GM19351 (cell line): ENCODE measurements around the gene CELF4.

Source experiments
- ATAC-seq: cut with Tn5 transposase; IDR thresholded peaks from one replicate; pipeline ENCODE4 v1.9.1; 2021; ENCODE audit warnings: mild to moderate bottlenecking, moderate library complexity; ENCODE audit not compliant: unreplicated experiment

The CELF4 gene

DNA sequence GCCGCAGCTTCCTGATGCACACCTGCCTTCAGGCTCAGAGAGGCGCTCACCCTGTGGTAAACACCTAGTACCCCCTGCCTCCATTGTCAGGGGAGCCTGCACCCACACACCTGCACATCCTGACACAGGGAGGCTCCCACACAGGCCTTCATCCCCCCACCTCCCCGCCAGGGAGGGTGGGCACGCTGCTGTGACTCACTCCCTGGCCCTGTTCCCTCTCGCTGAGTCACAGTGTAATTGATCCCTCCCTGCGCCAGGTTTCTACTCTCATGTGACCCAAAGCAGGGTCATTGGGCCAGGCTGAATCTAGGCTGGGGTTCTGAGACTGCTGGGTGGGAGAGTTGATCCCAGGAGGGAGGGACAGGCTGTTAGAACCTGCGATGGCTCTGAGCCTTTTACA lies 8.5 kb upstream of the CELF4 start:
- no peak for ATAC-seq

DNA sequence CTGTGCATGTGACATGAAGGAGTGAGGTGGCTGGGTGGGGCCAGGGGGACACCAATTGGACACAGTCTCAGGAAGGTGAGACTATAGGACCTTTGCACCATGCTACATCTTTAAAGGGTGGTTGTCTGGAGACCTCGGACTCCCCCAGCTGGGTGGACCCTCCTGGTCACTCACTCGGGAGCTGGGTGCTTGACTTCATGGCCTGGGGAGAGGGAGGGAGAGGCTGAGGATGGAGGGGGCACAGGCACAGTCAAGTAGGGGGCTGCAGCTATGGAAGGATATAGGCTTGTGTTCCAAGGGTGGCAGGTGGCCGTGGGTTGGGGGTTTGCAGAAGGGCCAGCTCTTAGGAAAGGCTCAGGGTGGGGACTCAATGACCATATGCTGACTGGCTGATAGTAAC lies 7.1 kb upstream of the CELF4 start:
- ATAC-seq = no peak

DNA sequence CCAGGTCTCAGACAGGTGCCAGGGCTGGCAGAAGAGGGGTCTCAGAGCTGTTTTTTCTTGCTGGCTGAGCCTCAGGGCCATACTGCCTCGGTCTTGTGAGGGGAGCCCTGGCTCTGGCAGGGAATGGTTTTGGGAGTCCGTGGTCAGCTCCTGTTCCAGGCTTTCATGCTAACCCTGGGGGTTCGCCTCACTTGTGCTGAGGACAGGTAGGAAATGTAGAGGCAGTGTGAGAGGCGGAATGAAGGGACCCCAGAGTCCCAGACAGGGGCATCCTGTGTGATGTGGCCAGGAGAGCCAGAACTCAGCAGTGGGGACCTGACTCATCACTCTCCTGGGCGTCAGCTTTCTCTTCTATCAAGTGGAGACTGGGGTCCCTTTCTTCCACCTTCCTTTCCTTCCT lies 5.7 kb upstream of the CELF4 start:
- no peak for ATAC-seq

DNA sequence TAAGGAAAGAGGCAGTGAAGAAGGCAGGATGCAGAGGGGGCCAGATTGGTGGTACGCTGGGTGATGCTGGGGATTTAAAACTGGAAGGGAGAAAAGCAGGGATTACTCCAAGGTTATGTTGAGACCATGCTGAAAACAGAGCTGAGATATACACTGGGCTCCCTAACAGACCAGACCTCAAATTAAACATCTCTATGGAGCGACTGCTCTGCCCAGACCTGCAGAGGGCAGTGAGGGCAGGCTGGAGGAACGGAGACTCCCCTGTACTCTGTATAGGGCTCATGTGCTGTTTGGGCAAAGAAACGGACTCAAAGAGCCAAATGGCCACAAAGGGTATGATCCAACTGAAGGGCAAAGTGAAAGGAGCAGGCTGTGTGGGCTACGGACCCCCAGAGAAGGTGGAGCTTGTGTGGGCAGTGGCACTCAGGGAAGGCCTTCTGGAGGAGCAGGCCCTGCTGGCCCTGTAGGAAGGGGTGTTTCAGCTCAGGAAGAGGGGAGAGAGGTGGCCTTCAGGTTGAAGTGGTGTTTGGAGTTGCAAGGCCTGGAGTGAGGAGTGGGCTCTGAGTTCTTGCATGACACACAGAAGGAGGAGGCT lies 4.8 kb upstream of the CELF4 start:
- ATAC-seq = no peak

DNA sequence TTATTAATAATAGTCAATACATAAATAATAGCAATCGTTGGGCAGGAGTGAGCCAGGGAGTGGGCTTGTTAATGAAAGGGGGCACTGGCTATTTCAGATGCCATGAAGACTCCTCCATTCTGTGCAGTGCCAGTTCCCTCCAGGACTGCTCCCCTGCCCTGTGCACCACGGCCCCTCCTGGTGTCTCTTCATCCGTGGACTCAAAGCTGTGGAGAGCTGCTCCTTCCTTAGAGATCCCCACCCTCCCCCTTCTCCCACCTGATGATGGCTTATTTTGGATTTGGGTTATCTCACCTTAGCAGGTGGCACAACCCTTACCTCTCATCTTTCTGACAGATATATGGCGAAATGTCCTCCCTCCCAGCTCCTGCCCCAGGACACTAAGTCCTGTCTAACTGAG lies 3.1 kb upstream of the CELF4 start:
- ATAC-seq = no peak

DNA sequence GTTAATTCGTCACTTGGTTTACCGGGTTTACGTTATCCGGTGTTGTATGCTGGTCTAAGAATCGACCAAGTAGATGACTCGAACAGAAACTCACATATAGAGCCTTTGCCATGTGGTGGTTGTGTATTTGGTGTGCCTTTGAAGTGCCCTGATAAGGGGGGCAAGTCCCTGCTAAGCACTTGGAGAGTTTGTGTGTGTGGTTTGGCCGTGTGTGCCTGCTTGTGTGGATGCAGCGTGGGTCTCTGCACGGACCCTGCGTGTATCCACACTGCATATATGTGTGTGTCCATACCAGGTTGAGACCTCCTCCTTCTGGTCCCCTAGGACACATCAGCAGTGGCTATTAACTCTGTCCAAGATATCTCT lies 2.4 kb upstream of the CELF4 start:
- no peak for ATAC-seq

DNA sequence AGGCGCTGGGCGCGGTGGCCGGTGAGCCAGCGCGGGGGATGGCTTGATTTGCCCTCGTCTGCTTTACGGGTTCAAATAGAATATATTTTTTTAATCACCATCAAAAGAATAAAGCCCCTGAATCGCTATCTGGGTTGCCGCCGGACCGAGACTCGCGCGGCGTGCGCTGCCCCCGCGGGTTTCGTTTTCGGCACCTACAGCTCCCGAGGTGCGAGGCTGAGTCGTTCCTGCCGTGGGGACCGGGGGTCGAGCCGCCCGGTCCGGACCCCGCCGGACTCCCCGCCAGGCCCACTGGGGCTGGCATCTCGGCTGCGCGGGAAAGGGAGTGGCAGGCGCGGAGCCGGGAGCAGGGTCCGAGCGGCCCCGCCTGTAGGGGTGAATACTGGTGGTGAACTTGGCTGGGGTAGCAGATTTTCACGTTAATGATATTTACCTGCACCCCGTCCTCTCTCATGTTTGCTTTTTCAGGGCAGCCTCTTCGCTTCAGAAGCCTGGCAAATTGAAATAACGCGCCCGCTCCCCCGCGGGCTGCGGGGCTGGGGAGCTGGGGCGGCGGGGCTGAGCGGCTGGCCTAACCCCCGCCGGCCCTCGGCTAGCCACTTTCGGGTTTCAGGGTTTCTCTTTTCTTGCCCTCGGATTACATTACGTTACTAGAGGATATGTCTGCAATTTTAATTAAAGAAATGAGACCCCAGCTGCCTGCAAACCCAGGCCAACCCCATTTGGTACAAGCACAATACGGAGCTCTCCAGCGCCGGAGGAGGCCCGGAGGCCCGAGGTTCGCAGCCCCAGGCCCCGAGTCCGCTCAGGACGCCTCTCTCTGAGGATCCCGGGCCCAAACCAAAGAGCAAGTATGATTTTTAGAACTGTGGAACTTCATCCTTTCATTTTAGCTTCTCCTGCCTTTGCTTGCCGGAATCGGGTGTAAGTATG lies 1.7 kb upstream of the CELF4 start:
- no peak for ATAC-seq

DNA sequence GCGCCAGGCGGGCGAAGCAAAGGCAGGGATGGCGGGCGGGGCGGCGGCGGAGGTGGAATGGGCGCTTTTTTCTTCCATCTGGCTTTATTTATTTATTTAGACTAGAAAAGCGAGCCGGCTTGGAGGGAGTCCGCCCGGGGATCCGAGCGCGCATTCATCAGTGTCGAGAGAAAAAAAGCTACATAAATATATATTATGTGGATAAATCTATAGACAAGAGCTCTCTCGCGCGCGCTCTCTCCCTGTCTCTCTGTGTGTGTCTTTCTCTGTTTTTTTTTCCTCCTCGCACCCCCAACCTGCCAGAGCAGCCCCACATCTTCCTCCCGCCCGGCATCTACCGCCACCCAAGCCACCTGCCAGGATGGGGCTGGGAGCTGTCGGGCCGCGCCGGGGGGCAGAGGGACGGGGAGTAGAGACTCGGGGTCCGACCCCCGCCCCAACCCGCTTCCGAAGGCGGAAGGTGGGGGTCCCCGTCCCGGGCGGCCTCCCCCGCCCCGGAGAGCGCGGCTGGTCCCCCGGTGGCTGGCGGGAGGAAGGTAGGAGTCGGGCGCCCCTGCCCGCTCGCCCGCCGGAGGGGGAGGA lies 972 bp upstream of the CELF4 start:
- ATAC-seq = no peak

DNA sequence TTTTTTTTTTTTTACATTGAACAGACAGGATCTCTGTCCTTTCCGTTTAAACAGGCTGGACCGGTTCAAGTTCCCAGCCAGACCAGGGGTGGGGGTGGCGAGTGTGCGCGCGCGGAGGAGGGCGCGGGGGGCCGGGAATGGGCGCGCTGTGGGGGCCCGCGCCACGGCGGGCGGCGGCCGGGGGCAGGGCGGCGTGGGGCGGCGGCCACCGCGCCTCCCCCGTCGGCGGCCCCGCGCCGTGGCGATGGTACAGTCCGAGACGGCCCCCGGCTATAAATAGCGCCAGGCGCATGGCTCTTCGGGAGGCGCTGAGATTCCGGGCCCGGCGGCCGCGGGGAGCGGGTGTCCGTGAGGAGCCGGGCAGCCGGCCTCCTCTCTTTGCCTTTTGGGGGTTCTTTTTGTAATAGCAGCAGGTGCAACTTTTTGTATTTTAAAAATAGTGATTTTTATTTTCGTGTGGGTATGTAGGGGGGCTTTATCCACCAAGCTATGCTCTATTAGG lies 430 bp upstream of the CELF4 start:
- no peak for ATAC-seq

DNA sequence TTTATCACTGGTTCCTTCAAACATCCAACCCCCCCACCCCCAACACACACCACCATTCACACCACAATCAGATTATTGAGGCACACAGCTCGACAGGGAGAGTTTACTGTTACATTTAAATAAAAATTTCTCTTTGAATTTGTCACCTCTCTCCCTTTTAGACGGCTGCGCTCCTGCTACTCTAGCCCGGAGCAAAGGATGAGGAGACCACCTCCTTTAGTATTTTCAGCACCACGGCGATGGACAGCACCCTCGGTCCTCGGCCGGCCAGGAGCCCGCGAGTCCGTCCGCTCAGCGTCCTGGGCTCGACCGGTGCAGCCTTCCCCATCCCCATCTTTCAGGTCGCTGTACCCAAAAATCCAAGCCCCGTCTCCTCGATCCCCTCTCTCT lies 892 bp downstream of the CELF4 start:
- ATAC-seq = no peak

DNA sequence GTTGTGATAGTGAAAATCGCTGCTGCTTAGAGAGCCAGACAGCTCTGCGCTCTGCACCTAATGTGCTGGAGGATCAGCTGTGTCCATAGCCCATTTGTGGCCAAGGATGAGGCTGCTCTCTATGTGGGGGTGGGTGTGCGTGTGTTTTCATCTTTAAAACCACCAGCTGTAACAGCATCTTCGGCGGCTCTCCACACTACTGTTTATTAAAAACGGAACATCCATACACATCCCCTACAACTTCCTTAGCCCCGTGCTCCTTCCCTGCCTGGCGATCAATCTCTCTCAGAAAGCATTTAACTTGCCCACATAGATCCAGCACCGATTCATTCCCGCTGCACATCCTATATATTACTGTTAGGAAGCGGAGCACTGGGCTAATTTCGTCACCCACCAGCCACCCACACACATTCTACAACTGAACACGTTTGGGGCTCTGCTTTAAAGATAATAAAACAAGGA lies 1.6 kb downstream of the CELF4 start:
- no peak for ATAC-seq

DNA sequence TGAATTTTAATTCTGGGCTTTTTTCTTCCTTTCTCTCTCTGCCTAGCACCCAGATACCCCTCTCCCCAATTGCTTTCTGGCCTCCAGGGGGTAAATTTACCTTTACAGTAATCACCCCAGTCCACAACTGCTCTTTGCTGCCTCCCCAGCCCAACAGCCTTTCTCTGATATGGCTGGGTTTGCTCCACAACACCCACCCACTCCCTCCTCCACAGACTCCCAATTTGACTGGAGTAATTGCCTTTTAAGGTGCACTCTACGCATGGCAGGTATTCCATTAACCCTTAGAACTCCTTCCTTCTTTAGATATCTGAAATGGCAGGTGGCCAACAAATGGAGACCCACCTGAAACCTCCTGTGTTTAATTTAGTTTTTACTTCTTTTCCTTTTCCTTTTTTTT lies 3.6 kb downstream of the CELF4 start:
- ATAC-seq = no peak

DNA sequence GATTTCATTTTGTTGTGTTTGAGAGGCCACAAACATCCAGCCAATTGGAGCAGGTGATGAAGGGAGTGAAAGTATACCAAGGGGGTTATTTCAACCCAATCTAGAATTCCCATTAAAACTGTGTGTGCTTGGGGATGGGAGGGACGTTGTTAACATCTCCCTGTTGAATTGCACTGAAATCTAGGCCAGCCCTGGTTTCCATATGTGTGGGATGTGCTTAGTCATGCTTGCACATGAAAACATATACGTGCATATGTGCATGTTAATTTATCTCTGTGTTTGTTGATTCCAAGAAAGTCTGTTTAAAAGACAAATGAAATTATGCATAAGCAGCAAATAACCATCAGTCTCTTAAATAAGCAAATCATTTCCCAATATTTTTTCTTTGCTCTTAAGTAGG lies 5.6 kb downstream of the CELF4 start:
- ATAC-seq = no peak

DNA sequence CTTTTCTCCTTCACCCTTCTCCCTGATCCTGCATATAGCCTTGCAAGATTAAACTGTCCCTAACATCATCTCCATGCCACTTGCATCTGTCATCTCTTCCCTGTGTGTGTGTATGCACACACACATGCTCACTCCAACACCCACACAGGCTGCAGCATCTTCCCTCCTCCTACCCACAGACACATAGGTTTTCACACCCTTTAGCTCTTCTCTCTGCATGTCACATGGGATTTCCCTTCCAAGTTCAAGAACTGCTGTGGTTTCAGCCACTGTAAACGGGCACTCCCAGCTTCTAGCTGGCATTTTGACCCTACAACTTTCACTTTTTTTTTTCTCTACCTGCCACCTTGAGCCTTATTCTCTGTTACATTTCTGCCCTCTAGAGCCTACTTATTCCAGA lies 6.4 kb downstream of the CELF4 start:
- ATAC-seq = peak; percentile 69

DNA sequence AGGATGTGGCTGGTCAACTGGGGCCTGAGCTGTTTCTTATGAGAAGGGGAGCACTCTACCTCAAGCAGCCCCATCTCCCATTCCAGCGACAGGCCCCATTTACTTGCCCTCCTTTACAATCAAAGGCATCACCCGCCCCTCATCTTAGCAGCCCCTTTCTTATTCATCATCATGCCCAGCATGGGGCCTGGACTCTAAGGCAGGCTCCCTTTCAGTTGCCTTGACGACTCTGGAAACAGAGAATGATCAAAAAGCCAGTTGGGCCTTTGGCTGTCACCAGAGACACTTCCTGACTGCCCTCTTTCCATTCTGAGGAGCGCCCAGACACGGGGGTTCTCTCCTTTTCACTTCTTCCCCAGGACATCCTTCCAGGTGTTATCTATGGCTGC lies 11.2 kb downstream of the CELF4 start:
- ATAC-seq = no peak

DNA sequence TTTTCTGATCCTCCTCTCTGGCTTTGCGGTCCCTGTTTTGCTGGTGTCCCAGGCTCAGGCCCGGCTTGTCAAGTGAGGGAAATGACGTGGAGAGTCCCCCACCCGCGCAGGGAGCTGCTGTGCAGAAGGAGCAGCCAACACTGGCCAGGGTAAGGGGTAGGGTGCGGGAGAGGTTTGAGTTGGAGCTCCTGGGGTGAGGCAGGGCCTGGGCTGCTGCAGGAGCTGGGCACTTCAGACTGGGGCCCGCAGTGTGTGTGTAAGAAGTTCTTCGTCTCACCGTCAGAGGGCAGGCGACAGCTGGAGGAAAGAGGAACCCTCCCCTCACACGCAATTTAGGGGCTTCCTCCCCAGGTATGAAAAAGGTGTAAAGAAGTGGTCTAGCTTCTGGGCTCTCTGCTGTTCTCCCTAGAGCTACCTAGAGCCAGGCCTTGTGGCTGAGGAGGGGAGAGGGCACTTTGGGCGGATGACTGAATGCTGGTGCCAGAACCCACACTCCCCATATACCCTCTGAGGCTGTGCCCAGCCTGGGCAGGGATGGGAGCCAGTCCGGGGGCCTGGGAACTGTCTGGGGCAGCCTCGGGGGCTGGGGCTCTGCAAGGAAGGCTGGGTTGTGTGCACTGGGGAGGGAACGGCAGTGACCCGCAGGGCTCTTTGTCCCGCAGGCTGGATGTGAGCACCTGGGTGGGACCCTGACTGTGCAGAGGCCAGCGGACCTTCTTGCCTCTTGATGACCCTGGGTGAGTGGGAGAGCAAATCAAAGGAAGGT lies 11.8 kb downstream of the CELF4 start:
- ATAC-seq = peak; percentile 63

DNA sequence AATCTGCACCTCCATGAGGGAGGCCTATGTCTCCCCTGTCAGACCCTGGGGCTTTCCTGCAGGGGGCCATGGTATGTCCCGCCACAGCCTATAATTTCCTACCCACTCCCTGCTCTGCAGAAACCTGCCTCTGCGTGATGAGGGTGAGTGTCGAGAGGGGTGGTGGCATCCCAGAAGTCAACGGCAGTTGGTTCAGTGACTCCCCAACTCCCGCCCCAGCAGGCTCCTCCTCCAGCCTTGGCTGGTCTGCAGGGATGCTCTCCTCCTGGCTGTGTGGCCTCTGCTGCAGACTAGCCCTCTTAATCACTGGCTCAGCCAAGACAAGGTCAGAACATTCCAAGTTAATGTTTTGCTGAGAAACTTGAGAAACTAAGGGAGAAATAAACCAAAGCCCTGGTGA lies 13.3 kb downstream of the CELF4 start:
- ATAC-seq = no peak

DNA sequence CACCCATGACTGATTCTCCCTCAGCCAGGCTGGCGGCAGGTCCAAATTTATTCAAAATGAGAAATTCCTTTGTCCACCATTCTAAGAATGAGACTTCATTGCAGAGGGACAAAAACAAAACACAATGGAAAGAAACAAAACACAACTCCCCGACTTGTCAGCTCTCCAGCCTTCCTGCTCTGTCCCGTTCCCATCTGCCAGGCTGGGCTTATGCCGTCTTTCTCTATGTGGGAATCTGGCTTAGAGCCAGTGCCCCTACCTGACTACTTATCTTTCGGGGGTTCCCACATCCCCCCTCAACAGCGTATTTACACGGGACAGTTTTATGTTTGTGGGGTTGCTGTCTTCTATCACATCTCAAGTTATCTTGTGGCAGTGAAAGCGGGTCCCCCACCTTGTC lies 13.8 kb downstream of the CELF4 start:
- no peak for ATAC-seq

DNA sequence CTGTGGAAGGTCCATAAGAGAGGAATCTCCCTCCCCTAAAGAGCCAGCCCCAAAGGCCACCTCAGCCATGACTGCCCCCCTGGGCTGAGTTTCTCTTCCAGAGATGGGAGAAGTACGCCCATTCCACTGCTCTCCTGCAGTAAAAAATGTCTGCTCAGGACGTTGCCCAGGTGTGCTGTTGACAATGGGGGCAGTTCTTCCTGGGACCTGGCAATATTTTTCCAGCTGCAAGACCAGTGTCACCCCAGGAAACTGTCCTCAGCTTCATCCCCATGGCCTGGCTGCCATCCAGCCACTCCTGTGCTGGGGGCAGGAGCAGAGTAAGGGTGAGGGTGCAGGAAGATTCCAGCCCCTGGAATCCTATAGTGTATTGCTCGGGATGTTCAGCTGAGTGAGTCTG lies 14.3 kb downstream of the CELF4 start:
- no peak for ATAC-seq

DNA sequence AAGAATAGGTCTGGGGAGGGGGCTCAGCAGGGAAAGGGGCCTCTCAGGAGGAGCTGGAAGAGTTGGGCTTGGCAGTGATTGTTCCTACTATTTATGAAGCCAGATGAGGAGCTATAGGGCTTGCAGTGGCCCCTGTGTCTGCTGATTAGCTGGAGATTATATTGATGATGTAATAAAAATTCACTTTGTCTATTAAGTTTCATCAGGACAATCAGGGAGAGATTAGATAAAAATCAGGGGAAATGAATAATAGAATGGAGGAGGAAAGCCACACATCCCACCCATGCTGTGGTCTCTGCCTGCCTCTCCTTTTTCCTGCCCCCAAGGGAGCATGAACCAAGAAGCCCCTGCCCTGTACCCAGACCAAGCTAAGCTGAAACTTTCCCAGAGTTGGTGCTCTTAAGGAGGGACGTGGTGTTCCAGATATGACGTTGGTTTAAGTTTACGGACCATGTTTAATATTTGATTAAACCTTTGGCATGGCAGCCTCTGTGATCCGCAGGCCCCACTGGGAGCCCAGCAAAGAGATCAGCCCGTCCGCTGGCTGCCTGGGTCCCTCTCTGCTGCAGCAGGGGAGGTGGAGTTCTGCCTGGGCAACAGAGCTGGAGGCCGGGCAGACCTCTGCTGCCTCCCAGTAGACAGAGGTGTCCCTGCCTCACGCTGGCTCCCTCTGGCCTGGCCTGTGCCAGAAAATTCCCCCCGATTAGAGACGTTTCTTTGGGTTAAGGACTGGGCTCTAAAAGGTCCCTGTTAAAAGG lies 15.3 kb downstream of the CELF4 start:
- no peak for ATAC-seq
